H1 (cell line): ENCODE measurements around the gene NBEA. TPM values are rescaled to one million over a fixed set of nuclear protein-coding genes. Genes with fewer than 3 reads are reported as not detected.

ENCODE experiments used
- CHD2 ChIP-seq: IDR thresholded peaks from 2 replicates; pipeline ENCODE4 v1.6.1; 2012; ENCODE audit warnings: low read length, improper control_type of control experiment
- CHD7 ChIP-seq: fragments of 300-600 bp; sonication (generic); IDR thresholded peaks from 2 replicates; pipeline ENCODE4 v1.7.1; 2012; ENCODE audit warnings: low read length, moderate library complexity, mild to moderate bottlenecking, inconsistent platforms; ENCODE audit not compliant: insufficient replicate concordance
- EP300 ChIP-seq, 2 experiments: IDR thresholded peaks; 1 replicate in 1 of 2; 2 replicates in 1 of 2; pipeline ENCODE4 v1.6.1; 2011 to 2012; ENCODE audit warnings: low read depth in 2 of 2, low read length in 2 of 2, mild to moderate bottlenecking in 2 of 2, borderline replicate concordance in 1 of 2, inconsistent platforms in 1 of 2, moderate library complexity in 1 of 2
- GABPA ChIP-seq: IDR thresholded peaks from 2 replicates; pipeline ENCODE4 v1.6.1; 2011; ENCODE audit warnings: mild to moderate bottlenecking, low read length, moderate library complexity, borderline replicate concordance; ENCODE audit not compliant: insufficient read depth
- RNF2 ChIP-seq: fragments of 200-900, 300-1000 bp; sonication (generic); IDR thresholded peaks from 2 replicates; pipeline ENCODE4 v1.7.1; 2016; ENCODE audit warnings: borderline replicate concordance, low read depth, mild to moderate bottlenecking, antibody characterized with exemption, low read length; ENCODE audit not compliant: poor library complexity, severe bottlenecking; ENCODE audit errors: missing control alignments
- TEAD4 ChIP-seq: IDR thresholded peaks from 2 replicates; pipeline ENCODE4 v1.6.1; 2012; ENCODE audit warnings: low read depth, low read length, inconsistent platforms, mixed read lengths
- polyA plus RNA-seq, 7 experiments: library from polyadenylated mRNA; depleted of rRNA in 3 of 7; stranded (reverse) in 5 of 7; unstranded in 2 of 7; fragments of >200 nt in 5 of 7; fragments of 200-250 nt in 2 of 7; gene quantifications; 1 replicate in 5 of 7; 2 replicates in 1 of 7; 4 replicates in 1 of 7; pipeline versions ENCODE4 v1.2.1 to v1.2.3, GENCODE V29; 2011 to 2013; ENCODE audit warnings: missing spikeins in 2 of 7, mixed read lengths in 2 of 7
- total RNA-seq: library from RNA; stranded (reverse); fragmentation: NEBNext Ultra II Directional; extraction: Animal tissue kit (Norgen Biotek cat#: 25700); gene quantifications from 2 replicates; pipeline ENCODE4 v1.2.1, GENCODE V29; 2021
- TF ChIP-seq, protein P1 (sequence below): IDR thresholded peaks from 2 replicates; pipeline ENCODE4 v1.6.1; 2011; ENCODE audit warnings: low read length, improper control_type of control experiment

The NBEA gene
- total and polyA plus RNA-seq, 2 of the 8 experiments (the other 6 are each of a cell fraction or from before 2014, with no cell fraction given) = 14.2 to 21.5 TPM

DNA sequence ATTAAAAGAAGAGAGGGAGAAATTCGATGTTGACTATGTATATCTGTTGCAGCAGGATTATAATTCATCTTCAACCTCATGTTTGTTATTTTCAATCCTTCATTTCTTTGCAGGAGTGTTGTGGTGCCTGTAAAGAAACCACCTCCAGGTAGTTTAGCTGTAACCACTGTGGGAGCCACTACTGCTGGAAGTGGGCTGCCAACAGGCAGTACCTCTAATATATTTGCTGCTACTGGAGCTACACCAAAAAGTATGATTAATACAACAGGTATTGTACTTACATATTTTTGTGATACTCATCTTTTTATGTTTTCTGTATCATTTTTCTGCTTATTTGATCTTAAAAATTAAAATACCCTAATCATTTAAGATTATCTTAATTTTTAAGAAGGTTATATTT is 266.5 kb downstream of the NBEA start (continued):
- TF ChIP-seq CHD7 = no peak
- no peak for TF ChIP-seq EP300 (IDR thresholded peaks at IDR 0.05; ENCODE audit: borderline replicate concordance in 1 of 2, low read depth in 2 of 2, low read length in 2 of 2)
- TF ChIP-seq RNF2 = no peak
- TF ChIP-seq TEAD4 = no peak
- TF ChIP-seq CHD2 = no peak
- no peak for TF ChIP-seq GABPA
- TF ChIP-seq, protein P1, sequence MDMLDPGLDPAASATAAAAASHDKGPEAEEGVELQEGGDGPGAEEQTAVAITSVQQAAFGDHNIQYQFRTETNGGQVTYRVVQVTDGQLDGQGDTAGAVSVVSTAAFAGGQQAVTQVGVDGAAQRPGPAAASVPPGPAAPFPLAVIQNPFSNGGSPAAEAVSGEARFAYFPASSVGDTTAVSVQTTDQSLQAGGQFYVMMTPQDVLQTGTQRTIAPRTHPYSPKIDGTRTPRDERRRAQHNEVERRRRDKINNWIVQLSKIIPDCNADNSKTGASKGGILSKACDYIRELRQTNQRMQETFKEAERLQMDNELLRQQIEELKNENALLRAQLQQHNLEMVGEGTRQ = no peak
